ENCODE results near the gene NAAA.
A peak's percentile ranks its signal among the peaks of the same experiment; 100 is the strongest.
"Not testable (repeated sequence)": the region's sequence is repeated elsewhere in the genome, so short reads cannot be mapped to it uniquely, and the experiment has no call there.

The NAAA gene

GRCh38 chr4:75940692-75941253, at the start of gene NAAA:
TSS of gene NAAA (minus strand) at chr4:75941013. CDS start at chr4:75940949, 64 bp downstream.
- peak; percentile 47 to 63 for DNase-seq (ENCODE audit: low read depth in 2 of 2)

GRCh38 chr4:75989846-75990528, 49.2 kb upstream of the NAAA start:
- no peak for DNase-seq (ENCODE audit: low read depth in 2 of 2)

GRCh38 chr4:75985116-75985515, 44.3 kb upstream of the NAAA start:
- no peak for DNase-seq (ENCODE audit: low read depth in 2 of 2)

- DNase-seq (ENCODE audit: low read depth in 2 of 2): no peak
These were observed 39.8 kb upstream of the NAAA start for GRCh38 chr4:75980576-75980975.

GRCh38 chr4:75976177-75976576, 35.4 kb upstream of the NAAA start:
- no peak for DNase-seq (ENCODE audit: low read depth in 2 of 2)

- DNase-seq (ENCODE audit: low read depth in 2 of 2): no peak
These were observed 33.0 kb upstream of the NAAA start for GRCh38 chr4:75973766-75974165.

GRCh38 chr4:75968084-75968483, 27.3 kb upstream of the NAAA start:
- DNase-seq (ENCODE audit: low read depth in 2 of 2): no peak

- DNase-seq (ENCODE audit: low read depth in 2 of 2): no peak
These were observed 22.7 kb upstream of the NAAA start for GRCh38 chr4:75963558-75963957.

GRCh38 chr4:75962072-75962471, 21.3 kb upstream of the NAAA start:
- DNase-seq (ENCODE audit: low read depth in 2 of 2): not testable (repeated sequence)

- not testable (repeated sequence) for DNase-seq (ENCODE audit: low read depth in 2 of 2)
These were observed 17.7 kb upstream of the NAAA start for GRCh38 chr4:75958546-75958945.

- DNase-seq (ENCODE audit: low read depth in 2 of 2): not testable (repeated sequence)
These were observed 14.0 kb upstream of the NAAA start for GRCh38 chr4:75954811-75955210.

GRCh38 chr4:75953509-75953908, 12.7 kb upstream of the NAAA start:
- DNase-seq (ENCODE audit: low read depth in 2 of 2): no peak

GRCh38 chr4:75950213-75950815, 9.5 kb upstream of the NAAA start:
- no peak for DNase-seq (ENCODE audit: low read depth in 2 of 2)

- DNase-seq (ENCODE audit: low read depth in 2 of 2): no peak
These were observed 8.1 kb upstream of the NAAA start for GRCh38 chr4:75948822-75949444.

GRCh38 chr4:75939890-75940691, 722 bp downstream of the NAAA start:
- DNase-seq (ENCODE audit: low read depth in 2 of 2): peak; percentile 53 to 57

GRCh38 chr4:75935628-75936027, 5.2 kb downstream of the NAAA start:
- DNase-seq (ENCODE audit: low read depth in 2 of 2): no peak

GRCh38 chr4:75930152-75930551, 10.7 kb downstream of the NAAA start:
- no peak for DNase-seq (ENCODE audit: low read depth in 2 of 2)

- DNase-seq (ENCODE audit: low read depth in 2 of 2): not testable (repeated sequence)
These were observed 15.9 kb downstream of the NAAA start for GRCh38 chr4:75924916-75925315.

- DNase-seq (ENCODE audit: low read depth in 2 of 2): no peak
These were observed 16.4 kb downstream of the NAAA start for GRCh38 chr4:75924309-75924827.

- no peak for DNase-seq (ENCODE audit: low read depth in 2 of 2)
These were observed 18.2 kb downstream of the NAAA start for GRCh38 chr4:75922588-75922987.

- DNase-seq (ENCODE audit: low read depth in 2 of 2): no peak
These were observed 18.9 kb downstream of the NAAA start for GRCh38 chr4:75921910-75922309.

- DNase-seq (ENCODE audit: low read depth in 2 of 2): no peak
These were observed 20.5 kb downstream of the NAAA start for GRCh38 chr4:75920327-75920726.

All from stimulated activated CD8-positive, alpha-beta memory T cell treated with anti-CD3 and anti-CD28 coated beads, Interleukin-15, amount 100 ng/mL, for 4 hours (primary cell).